HEK293T (cell line): ENCODE results near the gene ANXA3.

Source experiments
- CTCF ChIA-PET: fragments of 350-600 bp; formaldehyde crosslinking; extraction: SDS; loops from one replicate; lab custom pipeline; 2021; ENCODE audit warnings: antibody characterized with exemption, inconsistent platforms; lab: Yijun Ruan, JAX
- POLR2A ChIA-PET: fragments of 350-600 bp; formaldehyde crosslinking; extraction: SDS; loops from one replicate; lab custom pipeline; 2020; ENCODE audit warnings: antibody characterized with exemption, inconsistent platforms; lab: Yijun Ruan, JAX
- DNase-seq: peaks from one replicate; pipeline ENCODE4 v3.0.0; 2012; ENCODE audit warnings: mixed read lengths; ENCODE audit errors: extremely low spot score
- ARNT ChIP-seq: fragments of 450-650 bp; IDR thresholded peaks from 2 replicates; pipeline ENCODE4 v1.6.1; 2017; ENCODE audit warnings: mild to moderate bottlenecking
- BHLHE40 ChIP-seq: fragments of 450-650 bp; IDR thresholded peaks from 2 replicates; pipeline ENCODE4 v1.6.1; 2016; ENCODE audit warnings: mild to moderate bottlenecking, moderate library complexity, borderline replicate concordance
- CTBP1 ChIP-seq: fragments of 450-650 bp; IDR thresholded peaks from 2 replicates; pipeline ENCODE4 v1.6.1; 2016; ENCODE audit warnings: borderline replicate concordance
- ELF4 ChIP-seq: fragments of 450-650 bp; IDR thresholded peaks from 2 replicates; pipeline ENCODE4 v1.6.1; 2017; ENCODE audit warnings: antibody characterized with exemption
- FOXA1 ChIP-seq: fragments of 450-650 bp; IDR thresholded peaks from 2 replicates; pipeline ENCODE4 v1.6.1; 2016; ENCODE audit warnings: mild to moderate bottlenecking
- FOXK2 ChIP-seq: fragments of 450-650 bp; IDR thresholded peaks from 2 replicates; pipeline ENCODE4 v1.6.1; 2016; ENCODE audit warnings: mild to moderate bottlenecking
- FOXM1 ChIP-seq: fragments of 450-650 bp; IDR thresholded peaks from 2 replicates; pipeline ENCODE4 v1.6.1; 2017; ENCODE audit warnings: mild to moderate bottlenecking, borderline replicate concordance
- HDGF ChIP-seq: fragments of 450-650 bp; IDR thresholded peaks from 2 replicates; pipeline ENCODE4 v1.6.1; 2017; ENCODE audit warnings: antibody characterized with exemption, borderline replicate concordance
- L3MBTL2 ChIP-seq: fragments of 450-650 bp; conservative IDR thresholded peaks from 2 replicates; pipeline ENCODE4 v1.6.1; 2016; ENCODE audit warnings: mild to moderate bottlenecking
- LEF1 ChIP-seq: fragments of 450-650 bp; IDR thresholded peaks from 2 replicates; pipeline ENCODE4 v1.6.1; 2017; ENCODE audit warnings: mild to moderate bottlenecking, borderline replicate concordance
- NFRKB ChIP-seq: fragments of 450-650 bp; IDR thresholded peaks from 2 replicates; pipeline ENCODE4 v1.6.1; 2016; ENCODE audit warnings: mild to moderate bottlenecking, moderate library complexity
- PKNOX1 ChIP-seq: fragments of 450-650 bp; IDR thresholded peaks from 2 replicates; pipeline ENCODE4 v1.6.1; 2016
- SP1 ChIP-seq: fragments of 450-650 bp; IDR thresholded peaks from 2 replicates; pipeline ENCODE4 v1.6.1; 2017
- SUZ12 ChIP-seq: fragments of 450-650 bp; IDR thresholded peaks from 2 replicates; pipeline ENCODE4 v1.6.1; 2016; ENCODE audit warnings: mild to moderate bottlenecking
- TARDBP ChIP-seq: fragments of 450-650 bp; IDR thresholded peaks from 2 replicates; pipeline ENCODE4 v1.6.1; 2016
- ZNF384 ChIP-seq: fragments of 450-650 bp; IDR thresholded peaks from 2 replicates; pipeline ENCODE4 v1.6.1; 2016

ANXA3 gene

GRCh38 chr4:78624048-78624447, 72.5 kb downstream of the ANXA3 start:
- TF ChIP-seq L3MBTL2 (no peak), ELF4 (no peak), SP1 (no peak), SUZ12 (no peak), ARNT (no peak), FOXA1 (no peak), PKNOX1 (no peak), NFRKB (no peak), CTBP1 (no peak), LEF1 (no peak), FOXM1 (no peak), BHLHE40 (no peak), FOXK2 (no peak)
- POLR2A ChIA-PET = no interaction called here
- CTCF ChIA-PET = interaction anchor here (0.6 kb wide), 2 partner anchors 12 to 302 kb away, joined by 3 to 4 read pairs; no protein-coding TSS in a partner anchor
- no peak for DNase-seq

GRCh38 chr4:78625073-78625472, 73.5 kb downstream of the ANXA3 start:
- CTCF ChIA-PET = no interaction called here
- DNase-seq = no peak
- TF ChIP-seq NFRKB (no peak), L3MBTL2 (no peak)
- POLR2A ChIA-PET = no interaction called here

GRCh38 chr4:78627046-78627965, 75.7 kb downstream of the ANXA3 start:
- no peak for DNase-seq
- POLR2A ChIA-PET = interaction anchor here (0.9 kb wide), 1 partner anchor 149 kb away, joined by 3 read pairs; the partner anchor contains the start of gene BMP2K
- CTCF ChIA-PET = interaction anchor here (0.5 kb wide), 1 partner anchor 234 kb away, joined by 4 read pairs; no protein-coding TSS in a partner anchor
- TF ChIP-seq CTBP1 (no peak), FOXA1 (no peak), NFRKB (no peak), FOXM1 (no peak), LEF1 (no peak), PKNOX1 (no peak), ZNF384 (no peak)

- CTCF ChIA-PET = no interaction called here
- no peak for DNase-seq
Observed at GRCh38 chr4:78627966-78628678, 76.6 kb downstream of the ANXA3 start.

GRCh38 chr4:78629991-78630541, 78.5 kb downstream of the ANXA3 start:
- TF ChIP-seq ELF4 (no peak), NFRKB (no peak), ARNT (no peak), SUZ12 (no peak), SP1 (no peak), BHLHE40 (no peak), PKNOX1 (no peak), L3MBTL2 (no peak), FOXM1 (no peak), FOXA1 (no peak), LEF1 (no peak), TARDBP (no peak), ZNF384 (no peak)
- CTCF ChIA-PET = no interaction called here
- POLR2A ChIA-PET = no interaction called here
- no peak for DNase-seq

More at GRCh38 chr4:78627966-78628678, 76.6 kb downstream of the ANXA3 start:
- POLR2A ChIA-PET = no interaction called here
- no peak for TF ChIP-seq SUZ12
- TF ChIP-seq SP1 = no peak
- no peak for TF ChIP-seq FOXA1
- TF ChIP-seq L3MBTL2 = no peak
- no peak for TF ChIP-seq LEF1
- no peak for TF ChIP-seq ELF4
- no peak for TF ChIP-seq FOXM1
- no peak for TF ChIP-seq BHLHE40
- TF ChIP-seq TARDBP = no peak
- TF ChIP-seq NFRKB = no peak
- no peak for TF ChIP-seq HDGF
- TF ChIP-seq PKNOX1 = no peak
- no peak for TF ChIP-seq CTBP1
- no peak for TF ChIP-seq FOXK2
- no peak for TF ChIP-seq ARNT
- no peak for TF ChIP-seq ZNF384
